ENCODE data around the gene WFDC1. TPM values are rescaled to one million over a fixed set of nuclear protein-coding genes. Genes with fewer than 3 reads are reported as not detected.

Gene WFDC1
- total RNA-seq, 4 donors from 2014 or later: 2.3 to 7.6 (median 5.0) TPM

GRCh38 chr16:84267380-84267779 is 27.3 kb upstream of the WFDC1 start:
- intact Hi-C loops (cut with DNase I): no loop called here
- WGBS, 2 donors: 60 to 80% methylated on average over 1 of the region's 4 CpGs

GRCh38 chr16:84268291-84269040 is 26.2 kb upstream of the WFDC1 start:
- H3K27ac ChIP-seq: no peak overlapping the region
- H3K36me3 ChIP-seq: no peaks in the 10 kb centered on the region
- DNase-seq: no peak
- H3K27me3 ChIP-seq: peaks cover 0 to 22% (median 0%) of the 10 kb centered on the region in 4 donors
- no peaks in the 10 kb centered on the region for H3K9me3 ChIP-seq
- H3K4me3 ChIP-seq: no peak overlapping the region
- no peaks in the 10 kb centered on the region for H3K4me1 ChIP-seq
- TF ChIP-seq, protein P1, sequence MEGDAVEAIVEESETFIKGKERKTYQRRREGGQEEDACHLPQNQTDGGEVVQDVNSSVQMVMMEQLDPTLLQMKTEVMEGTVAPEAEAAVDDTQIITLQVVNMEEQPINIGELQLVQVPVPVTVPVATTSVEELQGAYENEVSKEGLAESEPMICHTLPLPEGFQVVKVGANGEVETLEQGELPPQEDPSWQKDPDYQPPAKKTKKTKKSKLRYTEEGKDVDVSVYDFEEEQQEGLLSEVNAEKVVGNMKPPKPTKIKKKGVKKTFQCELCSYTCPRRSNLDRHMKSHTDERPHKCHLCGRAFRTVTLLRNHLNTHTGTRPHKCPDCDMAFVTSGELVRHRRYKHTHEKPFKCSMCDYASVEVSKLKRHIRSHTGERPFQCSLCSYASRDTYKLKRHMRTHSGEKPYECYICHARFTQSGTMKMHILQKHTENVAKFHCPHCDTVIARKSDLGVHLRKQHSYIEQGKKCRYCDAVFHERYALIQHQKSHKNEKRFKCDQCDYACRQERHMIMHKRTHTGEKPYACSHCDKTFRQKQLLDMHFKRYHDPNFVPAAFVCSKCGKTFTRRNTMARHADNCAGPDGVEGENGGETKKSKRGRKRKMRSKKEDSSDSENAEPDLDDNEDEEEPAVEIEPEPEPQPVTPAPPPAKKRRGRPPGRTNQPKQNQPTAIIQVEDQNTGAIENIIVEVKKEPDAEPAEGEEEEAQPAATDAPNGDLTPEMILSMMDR (IDR thresholded peaks at IDR 0.05): no peak
- no peak for TF ChIP-seq POLR2A (IDR thresholded peaks at IDR 0.05)
- intact Hi-C loops (cut with DNase I): no loop called here
- WGBS, 2 donors: 54 to 57% methylated on average over 17 to 18 of the region's 18 CpGs

More at GRCh38 chr16:84267380-84267779, 27.3 kb upstream of the WFDC1 start:
- Histone ChIP-seq H3K4me1 (no peaks in the 10 kb centered on the region), H3K27ac (no peak overlapping the region), H3K4me3 (no peak overlapping the region), H3K27me3 (peaks cover 0 to 22% (median 0%) of the 10 kb centered on the region in 4 donors), H3K36me3 (no peaks in the 10 kb centered on the region), H3K9me3 (no peaks in the 10 kb centered on the region)
- no peak for DNase-seq
- TF ChIP-seq, protein P1 (IDR thresholded peaks at IDR 0.05): no peak
- no peak for TF ChIP-seq POLR2A (IDR thresholded peaks at IDR 0.05)

DNA sequence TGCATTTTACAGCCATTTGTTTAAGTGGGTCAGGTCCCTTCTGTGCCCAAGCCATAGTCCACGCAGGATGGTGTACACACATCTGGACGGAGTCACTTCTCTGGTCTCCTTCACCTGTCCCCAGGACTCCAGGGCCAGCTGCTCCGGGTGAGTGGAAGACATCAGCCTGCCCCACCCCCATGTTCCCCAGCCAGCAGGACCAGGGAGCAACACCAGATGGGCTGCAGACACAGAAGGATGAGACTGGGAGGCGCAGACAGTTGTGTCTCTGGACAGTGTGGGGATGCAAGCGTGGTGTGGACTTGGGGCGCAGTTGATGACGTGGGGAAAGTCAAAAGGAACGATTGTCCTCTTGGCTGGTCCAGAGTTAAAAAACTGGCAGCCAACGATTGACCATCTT is 24.6 kb upstream of the WFDC1 start:
- TF ChIP-seq POLR2A (IDR thresholded peaks at IDR 0.05): no peak
- TF ChIP-seq, protein P1 (IDR thresholded peaks at IDR 0.05): no peak
- Histone ChIP-seq H3K4me1 (no peaks in the 10 kb centered on the region), H3K9me3 (no peaks in the 10 kb centered on the region), H3K36me3 (no peaks in the 10 kb centered on the region), H3K4me3 (no peak overlapping the region), H3K27ac (no peak overlapping the region), H3K27me3 (peaks cover 0 to 22% (median 0%) of the 10 kb centered on the region in 4 donors)
- intact Hi-C loops (cut with DNase I): loop anchor here (10.0 kb wide), 1 partner anchor 215 kb away; no protein-coding TSS in a partner anchor
- WGBS, 2 donors: 90 to 91% methylated on average over 5 to 7 of the region's 9 CpGs
- DNase-seq: no peak

- no peak for TF ChIP-seq POLR2A (IDR thresholded peaks at IDR 0.05)
- TF ChIP-seq, protein P1 (IDR thresholded peaks at IDR 0.05): no peak
- DNase-seq: no peak
- Histone ChIP-seq H3K4me3 (no peak overlapping the region), H3K4me1 (no peaks in the 10 kb centered on the region), H3K9me3 (no peaks in the 10 kb centered on the region), H3K27ac (no peak overlapping the region), H3K36me3 (no peaks in the 10 kb centered on the region), H3K27me3 (peaks cover 0 to 22% (median 0%) of the 10 kb centered on the region in 4 donors)
- intact Hi-C loops (cut with DNase I): loop anchor here (10.0 kb wide), 1 partner anchor 214 kb away; no protein-coding TSS in a partner anchor
- 71 to 74% methylated on average over 3 to 5 of the region's 10 CpGs for WGBS, 2 donors
These were observed 24.1 kb upstream of the WFDC1 start for GRCh38 chr16:84270531-84270930.

DNA sequence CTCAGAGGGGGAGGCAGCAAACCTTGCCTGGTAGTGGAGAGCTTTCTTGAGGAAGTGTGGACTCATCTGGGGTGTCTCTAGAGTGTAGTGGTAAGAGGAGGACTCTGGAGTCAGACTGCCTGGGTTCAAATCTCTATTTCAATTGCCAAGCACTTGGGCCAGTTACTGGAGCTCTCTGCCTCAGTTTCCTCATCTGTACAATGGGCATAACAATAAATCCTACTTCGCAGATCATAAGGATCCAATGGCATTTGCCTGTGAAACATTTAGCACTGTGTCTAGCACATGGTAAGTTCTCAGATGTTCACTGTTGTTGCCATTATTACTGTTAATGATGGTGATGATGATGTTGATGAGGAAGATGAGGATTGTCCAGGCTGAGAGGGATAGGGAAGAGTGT is 23.6 kb upstream of the WFDC1 start:
- 60 to 69% methylated on average over 1 of the region's 1 CpG for WGBS, 2 donors
- TF ChIP-seq, protein P1 (IDR thresholded peaks at IDR 0.05): no peak
- no peak for TF ChIP-seq POLR2A (IDR thresholded peaks at IDR 0.05)
- no peak overlapping the region for H3K4me3 ChIP-seq
- H3K9me3 ChIP-seq: no peaks in the 10 kb centered on the region
- intact Hi-C loops (cut with DNase I): loop anchor here (10.0 kb wide), 1 partner anchor 214 kb away; no protein-coding TSS in a partner anchor
- H3K27ac ChIP-seq: no peak overlapping the region
- H3K27me3 ChIP-seq: peaks cover 0 to 22% (median 0%) of the 10 kb centered on the region in 4 donors
- DNase-seq: no peak
- H3K4me1 ChIP-seq: no peaks in the 10 kb centered on the region
- no peaks in the 10 kb centered on the region for H3K36me3 ChIP-seq
